BE2C (cell line): ENCODE measurements around the gene WDR7.

ENCODE experiments used
- DNase-seq: peaks from one replicate; pipeline ENCODE4 v3.0.0-alpha.2; 2020
- H3K27me3 ChIP-seq: fragments of 250-450 bp; sonication (Bioruptor Pico); 2 replicates; pipeline ENCODE4 v1.5.1; 2020; ENCODE audit warnings: mild to moderate bottlenecking
- H3K36me3 ChIP-seq: fragments of 250-450 bp; sonication (Bioruptor Pico); 2 replicates; pipeline ENCODE4 v1.5.1; 2020; ENCODE audit warnings: mild to moderate bottlenecking
- H3K4me1 ChIP-seq: fragments of 250-450 bp; sonication (Bioruptor Pico); 2 replicates; pipeline ENCODE4 v1.5.1; 2020
- H3K4me3 ChIP-seq: 2 replicates; pipeline ENCODE4 v1.5.1; 2011; ENCODE audit warnings: low read depth, low read length
- H3K9me3 ChIP-seq: fragments of 250-450 bp; sonication (Bioruptor Pico); 2 replicates; pipeline ENCODE4 v1.5.1; 2020
- TF ChIP-seq, protein P1 (sequence below): IDR thresholded peaks from 2 replicates; pipeline ENCODE4 v1.5.1; 2012; ENCODE audit warnings: mild to moderate bottlenecking, low read depth, low read length

Gene WDR7

DNA sequence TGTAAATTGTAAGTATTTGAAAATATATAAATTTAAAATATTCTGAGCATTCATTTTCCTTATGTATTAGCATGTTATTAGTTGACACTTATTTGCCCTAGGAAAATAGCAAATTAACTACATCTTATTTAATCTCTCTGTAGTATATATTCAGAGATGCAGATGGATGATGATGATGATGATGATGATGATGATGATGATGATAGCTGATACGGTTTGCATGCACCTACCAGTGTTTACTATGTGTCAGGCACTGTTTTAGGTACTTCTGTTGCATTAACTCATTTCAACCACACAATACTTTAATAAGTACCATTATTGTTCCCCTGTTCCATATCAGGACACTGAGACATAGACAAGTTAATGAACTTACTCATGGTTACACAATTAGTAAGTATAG, 304.3 kb downstream of the WDR7 start:
- no peak for DNase-seq
- H3K4me1 ChIP-seq: no peaks in the 10 kb centered on the region
- H3K36me3 ChIP-seq: no peaks in the 10 kb centered on the region
- H3K27me3 ChIP-seq: no peaks in the 10 kb centered on the region
- no peaks in the 10 kb centered on the region for H3K9me3 ChIP-seq
- H3K4me3 ChIP-seq: no peak overlapping the region
- TF ChIP-seq, protein P1, sequence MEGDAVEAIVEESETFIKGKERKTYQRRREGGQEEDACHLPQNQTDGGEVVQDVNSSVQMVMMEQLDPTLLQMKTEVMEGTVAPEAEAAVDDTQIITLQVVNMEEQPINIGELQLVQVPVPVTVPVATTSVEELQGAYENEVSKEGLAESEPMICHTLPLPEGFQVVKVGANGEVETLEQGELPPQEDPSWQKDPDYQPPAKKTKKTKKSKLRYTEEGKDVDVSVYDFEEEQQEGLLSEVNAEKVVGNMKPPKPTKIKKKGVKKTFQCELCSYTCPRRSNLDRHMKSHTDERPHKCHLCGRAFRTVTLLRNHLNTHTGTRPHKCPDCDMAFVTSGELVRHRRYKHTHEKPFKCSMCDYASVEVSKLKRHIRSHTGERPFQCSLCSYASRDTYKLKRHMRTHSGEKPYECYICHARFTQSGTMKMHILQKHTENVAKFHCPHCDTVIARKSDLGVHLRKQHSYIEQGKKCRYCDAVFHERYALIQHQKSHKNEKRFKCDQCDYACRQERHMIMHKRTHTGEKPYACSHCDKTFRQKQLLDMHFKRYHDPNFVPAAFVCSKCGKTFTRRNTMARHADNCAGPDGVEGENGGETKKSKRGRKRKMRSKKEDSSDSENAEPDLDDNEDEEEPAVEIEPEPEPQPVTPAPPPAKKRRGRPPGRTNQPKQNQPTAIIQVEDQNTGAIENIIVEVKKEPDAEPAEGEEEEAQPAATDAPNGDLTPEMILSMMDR: no peak

GRCh38 chr18:56959120-56959519, 308.0 kb downstream of the WDR7 start:
- no peaks in the 10 kb centered on the region for H3K4me1 ChIP-seq
- H3K9me3 ChIP-seq: no peaks in the 10 kb centered on the region
- no peaks in the 10 kb centered on the region for H3K27me3 ChIP-seq
- no peak for DNase-seq
- H3K4me3 ChIP-seq: no peak overlapping the region
- TF ChIP-seq, protein P1: no peak
- H3K36me3 ChIP-seq: no peaks in the 10 kb centered on the region

- TF ChIP-seq, protein P1: no peak
- no peak for DNase-seq
- no peaks in the 10 kb centered on the region for H3K4me1 ChIP-seq
Measured at GRCh38 chr18:56962322-56962721, 311.2 kb downstream of the WDR7 start.

GRCh38 chr18:56967035-56967434, 315.9 kb downstream of the WDR7 start:
- Histone ChIP-seq H3K4me1 (no peaks in the 10 kb centered on the region), H3K36me3 (no peaks in the 10 kb centered on the region), H3K27me3 (no peaks in the 10 kb centered on the region), H3K4me3 (no peak overlapping the region), H3K9me3 (no peaks in the 10 kb centered on the region)
- TF ChIP-seq, protein P1: no peak
- no peak for DNase-seq

More at GRCh38 chr18:56962322-56962721, 311.2 kb downstream of the WDR7 start:
- no peaks in the 10 kb centered on the region for H3K9me3 ChIP-seq
- H3K27me3 ChIP-seq: no peaks in the 10 kb centered on the region
- H3K36me3 ChIP-seq: no peaks in the 10 kb centered on the region
- no peak overlapping the region for H3K4me3 ChIP-seq

DNA sequence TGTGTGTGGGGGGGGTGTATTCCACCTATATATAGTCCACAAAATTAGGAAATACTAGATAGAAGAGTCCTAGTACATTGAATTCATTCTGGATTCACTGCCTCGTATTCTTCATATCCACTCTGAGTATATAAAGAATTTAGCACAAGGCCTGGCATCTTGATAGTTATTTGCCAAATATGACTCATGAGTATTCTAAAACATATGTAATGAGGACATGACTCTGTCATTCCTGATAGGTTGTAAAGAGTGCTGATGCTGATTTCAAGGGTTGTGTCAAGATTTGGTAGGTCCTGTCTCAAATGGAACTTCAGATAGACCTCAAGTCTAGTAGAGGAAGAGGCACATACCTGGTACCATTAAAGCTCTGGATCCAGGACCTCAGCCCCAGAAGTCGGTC, 322.3 kb downstream of the WDR7 start:
- no peaks in the 10 kb centered on the region for H3K9me3 ChIP-seq
- no peak for DNase-seq
- no peaks in the 10 kb centered on the region for H3K27me3 ChIP-seq
- TF ChIP-seq, protein P1: no peak
- H3K4me1 ChIP-seq: no peaks in the 10 kb centered on the region
- H3K36me3 ChIP-seq: no peaks in the 10 kb centered on the region
- no peak overlapping the region for H3K4me3 ChIP-seq

GRCh38 chr18:56974141-56974540, 323.0 kb downstream of the WDR7 start:
- Histone ChIP-seq H3K27me3 (no peaks in the 10 kb centered on the region), H3K9me3 (no peaks in the 10 kb centered on the region), H3K4me3 (no peak overlapping the region), H3K4me1 (no peaks in the 10 kb centered on the region), H3K36me3 (no peaks in the 10 kb centered on the region)
- TF ChIP-seq, protein P1: no peak
- no peak for DNase-seq
